Right ventricle myocardium inferior (tissue), 1 donor: ENCODE measurements around the gene TLK1. TPM values are rescaled to one million over a fixed set of nuclear protein-coding genes. Genes with fewer than 3 reads are reported as not detected.

ENCODE experiments used
- ATAC-seq: fragments of 200-7000 bp; cut with Tn5 transposase; one replicate; pipeline ENCODE4 v1.9.1; 2020; ENCODE audit warnings: mild to moderate bottlenecking, moderate library complexity
- DNase-seq: peaks from one replicate; pipeline ENCODE4 v3.0.0; 2021; ENCODE audit errors: missing footprints
- intact Hi-C: fragments of 100-400 bp; cut with DNase I; formaldehyde crosslinking; loops from one replicate; pipeline ENCODE4 v1.11.0; 2022
- total RNA-seq: library from RNA; stranded (reverse); fragmentation: NEBNext Ultra II Directional; extraction: Animal tissue kit (Norgen Biotek cat#: 25700); gene quantifications from one replicate; pipeline ENCODE4 v1.2.1, GENCODE V29; 2021
- donor health status: DM: no; HTN: yes; CAD: no; lungs with severe emphysema.

Gene TLK1
- total RNA-seq, 1 donor from 2014 or later: 26.7 TPM

GRCh38 chr2:171044416-171044815 is 116.3 kb downstream of the TLK1 start:
- intact Hi-C loops: no loop called here
- ATAC-seq: no peak
- DNase-seq: no peak

- DNase-seq (no peak), ATAC-seq (no peak)
- intact Hi-C loops: no loop called here
Measured at GRCh38 chr2:171042253-171042969, 118.3 kb downstream of the TLK1 start.

GRCh38 chr2:171036532-171036931 is 124.2 kb downstream of the TLK1 start:
- no peak for DNase-seq
- intact Hi-C loops: no loop called here
- ATAC-seq: no peak

- intact Hi-C loops: no loop called here
Measured at GRCh38 chr2:171034315-171034714, 126.4 kb downstream of the TLK1 start.

GRCh38 chr2:171025214-171025613 is 135.5 kb downstream of the TLK1 start:
- intact Hi-C loops: no loop called here
- ATAC-seq: no peak

More at GRCh38 chr2:171034315-171034714, 126.4 kb downstream of the TLK1 start:
- ATAC-seq: no peak
- DNase-seq: no peak

GRCh38 chr2:171018522-171018921 is 142.2 kb downstream of the TLK1 start:
- ATAC-seq (no peak), DNase-seq (no peak)
- intact Hi-C loops: no loop called here

More at GRCh38 chr2:171025214-171025613, 135.5 kb downstream of the TLK1 start:
- no peak for DNase-seq

GRCh38 chr2:171016125-171016524 is 144.6 kb downstream of the TLK1 start:
- intact Hi-C loops: no loop called here

GRCh38 chr2:171013851-171014250 is 146.8 kb downstream of the TLK1 start:
- ATAC-seq: no peak
- intact Hi-C loops: no loop called here

More at GRCh38 chr2:171016125-171016524, 144.6 kb downstream of the TLK1 start:
- no peak for DNase-seq
- no peak for ATAC-seq

GRCh38 chr2:171009386-171009785 is 151.3 kb downstream of the TLK1 start:
- no peak for ATAC-seq
- DNase-seq: no peak
- intact Hi-C loops: no loop called here

More at GRCh38 chr2:171013851-171014250, 146.8 kb downstream of the TLK1 start:
- DNase-seq: no peak

GRCh38 chr2:171008550-171009205 is 152.0 kb downstream of the TLK1 start:
- DNase-seq (no peak), ATAC-seq (no peak)
- intact Hi-C loops: no loop called here

GRCh38 chr2:171004833-171005232 is 155.9 kb downstream of the TLK1 start:
- intact Hi-C loops: no loop called here
- DNase-seq: no peak
- ATAC-seq: no peak

GRCh38 chr2:171004363-171004762 is 156.3 kb downstream of the TLK1 start:
- no peak for ATAC-seq
- DNase-seq: no peak
- intact Hi-C loops: no loop called here

GRCh38 chr2:170999654-171000053 is 161.0 kb downstream of the TLK1 start:
- intact Hi-C loops: no loop called here
- ATAC-seq (no peak), DNase-seq (no peak)

- no peak for ATAC-seq
- intact Hi-C loops: no loop called here
- DNase-seq: no peak
Measured at GRCh38 chr2:170997893-170998597, 162.6 kb downstream of the TLK1 start.

- intact Hi-C loops: no loop called here
- no peak for DNase-seq
- ATAC-seq: no peak
Measured at GRCh38 chr2:170996316-170996715, 164.4 kb downstream of the TLK1 start.

GRCh38 chr2:170991398-170992182 is 169.1 kb downstream of the TLK1 start:
- intact Hi-C loops: no loop called here
- no peak for ATAC-seq
- no peak for DNase-seq

GRCh38 chr2:170986566-170987258 is 174.0 kb downstream of the TLK1 start:
- DNase-seq (no peak), ATAC-seq (no peak)
- intact Hi-C loops: no loop called here

GRCh38 chr2:170985407-170985806 is 175.3 kb downstream of the TLK1 start:
- ATAC-seq (no peak), DNase-seq (no peak)
- intact Hi-C loops: no loop called here
